ENCODE measurements around the gene AGBL3. TPM values are rescaled to one million over a fixed set of nuclear protein-coding genes. Genes with fewer than 3 reads are reported as not detected.
"Not testable (repeated sequence)": the region's sequence is repeated elsewhere in the genome, so short reads cannot be mapped to it uniquely, and the experiment has no call there.

The AGBL3 gene
- total and polyA plus RNA-seq, 7 donors = 0.23 to 3.1 (median 0.95) TPM

DNA sequence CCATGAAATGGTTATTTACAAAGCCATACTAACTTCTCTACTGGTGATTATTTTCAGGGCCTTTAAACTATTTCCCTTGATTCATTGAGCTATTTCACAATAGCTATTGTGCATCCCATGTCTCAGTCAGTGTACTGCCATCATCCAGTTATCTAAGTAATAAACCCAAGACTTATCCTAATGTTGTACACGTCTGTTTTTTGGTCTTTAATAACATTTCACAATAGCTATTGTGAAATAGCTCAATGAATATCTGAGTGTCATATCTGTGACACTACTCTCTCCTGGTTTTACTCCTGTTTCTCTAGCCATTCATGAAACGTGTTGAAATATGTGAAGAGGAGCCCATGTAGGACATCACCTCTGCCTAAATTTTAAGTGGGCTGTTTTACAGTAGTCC is 125.1 kb downstream of the AGBL3 start:
- Histone ChIP-seq H3K27me3 (no peaks in the 10 kb centered on the region), H3K36me3 (no peaks in the 10 kb centered on the region)
- intact Hi-C loops (cut with DNase I) = no loop called here

DNA sequence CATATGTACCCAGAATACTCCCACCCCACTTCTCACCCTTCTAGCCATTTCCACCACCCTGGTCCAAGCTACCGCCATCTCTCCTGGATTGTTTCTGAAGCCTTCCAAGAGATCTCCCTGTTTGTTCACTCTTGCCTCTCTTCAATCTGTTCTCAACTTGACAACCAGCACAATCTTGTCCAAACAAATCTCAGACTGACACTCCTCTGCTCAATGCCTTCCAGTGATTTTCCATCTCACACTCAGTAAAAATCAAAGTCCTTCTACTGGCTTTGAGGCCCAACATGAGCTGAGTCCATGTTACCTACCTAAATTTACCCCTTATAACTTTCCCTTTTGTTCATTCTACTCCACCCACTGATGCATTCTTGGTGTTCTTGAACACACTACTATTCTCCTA is 128.3 kb downstream of the AGBL3 start:
- H3K4me1 ChIP-seq = no peaks in the 10 kb centered on the region
- no peaks in the 10 kb centered on the region for H3K27me3 ChIP-seq
- no peak for DNase-seq
- intact Hi-C loops (cut with DNase I) = no loop called here
- no peak overlapping the region for H3K4me3 ChIP-seq
- no peaks in the 10 kb centered on the region for H3K36me3 ChIP-seq
- no peak overlapping the region for H3K27ac ChIP-seq
- TF ChIP-seq POLR2AphosphoS5 (IDR thresholded peaks at IDR 0.05) = no peak
- no peak for TF ChIP-seq EP300 (IDR thresholded peaks at IDR 0.05)
- TF ChIP-seq, protein P1, sequence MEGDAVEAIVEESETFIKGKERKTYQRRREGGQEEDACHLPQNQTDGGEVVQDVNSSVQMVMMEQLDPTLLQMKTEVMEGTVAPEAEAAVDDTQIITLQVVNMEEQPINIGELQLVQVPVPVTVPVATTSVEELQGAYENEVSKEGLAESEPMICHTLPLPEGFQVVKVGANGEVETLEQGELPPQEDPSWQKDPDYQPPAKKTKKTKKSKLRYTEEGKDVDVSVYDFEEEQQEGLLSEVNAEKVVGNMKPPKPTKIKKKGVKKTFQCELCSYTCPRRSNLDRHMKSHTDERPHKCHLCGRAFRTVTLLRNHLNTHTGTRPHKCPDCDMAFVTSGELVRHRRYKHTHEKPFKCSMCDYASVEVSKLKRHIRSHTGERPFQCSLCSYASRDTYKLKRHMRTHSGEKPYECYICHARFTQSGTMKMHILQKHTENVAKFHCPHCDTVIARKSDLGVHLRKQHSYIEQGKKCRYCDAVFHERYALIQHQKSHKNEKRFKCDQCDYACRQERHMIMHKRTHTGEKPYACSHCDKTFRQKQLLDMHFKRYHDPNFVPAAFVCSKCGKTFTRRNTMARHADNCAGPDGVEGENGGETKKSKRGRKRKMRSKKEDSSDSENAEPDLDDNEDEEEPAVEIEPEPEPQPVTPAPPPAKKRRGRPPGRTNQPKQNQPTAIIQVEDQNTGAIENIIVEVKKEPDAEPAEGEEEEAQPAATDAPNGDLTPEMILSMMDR (IDR thresholded peaks at IDR 0.05) = no peak
- no peak for TF ChIP-seq POLR2A (IDR thresholded peaks at IDR 0.05)
- no peaks in the 10 kb centered on the region for H3K9me3 ChIP-seq
- 93 to 98% methylated on average over 1 of the region's 1 CpG for WGBS, 2 donors

More for the DNA sequence above, 125.1 kb downstream of the AGBL3 start:
- TF ChIP-seq EP300 (IDR thresholded peaks at IDR 0.05) (no peak), POLR2AphosphoS5 (IDR thresholded peaks at IDR 0.05) (no peak), POLR2A (IDR thresholded peaks at IDR 0.05) (no peak)
- TF ChIP-seq, protein P1 (IDR thresholded peaks at IDR 0.05) = no peak
- Histone ChIP-seq H3K27ac (no peak overlapping the region), H3K9me3 (no peaks in the 10 kb centered on the region), H3K4me3 (no peak overlapping the region), H3K4me1 (no peaks in the 10 kb centered on the region)
- 45 to 71% methylated on average over 2 of the region's 2 CpGs for WGBS, 2 donors
- DNase-seq = no peak

DNA sequence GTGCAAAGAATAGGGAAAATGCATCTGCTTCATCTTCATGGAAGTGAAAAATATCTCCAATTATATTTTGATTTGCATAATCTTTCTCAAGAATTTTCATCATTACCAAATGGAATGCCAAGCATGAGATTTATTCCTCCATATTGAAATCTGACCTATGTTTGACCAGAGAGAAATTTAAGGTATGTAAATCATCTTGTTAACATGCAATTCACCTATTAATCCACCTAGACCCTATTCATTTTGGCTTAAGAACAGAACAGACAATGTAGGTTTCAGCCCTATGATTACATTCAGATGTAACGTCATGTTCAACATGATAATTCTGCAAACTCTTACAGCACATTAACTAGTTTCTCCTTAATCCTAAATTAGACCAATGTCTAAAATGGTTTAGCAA is 130.8 kb downstream of the AGBL3 start:
- intact Hi-C loops (cut with DNase I) = no loop called here
- 95 to 99% methylated on average over 1 of the region's 1 CpG for WGBS, 2 donors
- no peak for DNase-seq
- no peaks in the 10 kb centered on the region for H3K4me1 ChIP-seq
- no peaks in the 10 kb centered on the region for H3K36me3 ChIP-seq
- no peak overlapping the region for H3K4me3 ChIP-seq
- no peaks in the 10 kb centered on the region for H3K27me3 ChIP-seq
- TF ChIP-seq, protein P1 (IDR thresholded peaks at IDR 0.05) = no peak
- TF ChIP-seq POLR2AphosphoS5 (IDR thresholded peaks at IDR 0.05) (no peak), EP300 (IDR thresholded peaks at IDR 0.05) (no peak), POLR2A (IDR thresholded peaks at IDR 0.05) (no peak)
- no peaks in the 10 kb centered on the region for H3K9me3 ChIP-seq
- H3K27ac ChIP-seq = no peak overlapping the region

DNA sequence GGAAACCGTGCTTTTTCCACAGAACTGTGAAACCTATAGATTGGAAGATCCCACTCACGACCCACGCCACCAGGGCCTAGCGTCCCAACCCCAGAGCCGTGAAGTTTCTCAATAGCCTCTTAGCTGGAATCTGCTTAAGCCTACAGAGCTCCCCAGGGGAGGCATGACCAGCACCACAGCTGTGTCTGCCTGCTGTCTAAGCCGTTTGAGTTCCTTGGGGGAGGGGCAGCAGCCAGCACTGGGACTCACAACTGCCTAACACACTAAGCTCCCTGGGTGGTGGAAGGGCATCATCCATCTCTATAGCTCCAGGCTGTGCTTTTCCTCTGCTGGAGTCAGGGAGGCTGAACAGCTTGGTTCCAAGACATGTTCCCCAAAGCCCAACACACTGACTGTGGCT is 135.6 kb downstream of the AGBL3 start:
- WGBS, 2 donors = 83 to 86% methylated on average over 6 of the region's 6 CpGs
- intact Hi-C loops (cut with DNase I) = no loop called here

DNA sequence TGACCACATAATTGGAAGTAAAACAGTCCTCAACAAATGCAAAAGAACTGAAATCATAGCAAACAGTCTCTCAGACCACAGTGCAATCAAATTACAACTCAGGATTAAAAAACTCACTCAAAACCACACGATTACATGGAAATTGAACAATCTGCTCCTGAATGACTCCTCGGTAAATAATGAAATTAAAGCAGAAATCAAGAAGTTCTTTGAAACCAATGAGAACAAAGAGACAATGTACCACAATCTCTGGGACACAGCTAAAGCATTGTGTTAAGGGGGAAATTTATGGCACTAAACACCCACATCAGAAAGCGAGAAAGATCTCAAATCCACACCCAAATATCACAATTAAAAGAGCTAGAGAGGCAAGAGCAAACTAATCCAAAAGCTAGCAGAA is 138.3 kb downstream of the AGBL3 start:
- H3K4me1 ChIP-seq; H3K36me3 ChIP-seq; H3K27me3 ChIP-seq; intact Hi-C loops (cut with DNase I); H3K9me3 ChIP-seq; H3K4me3 ChIP-seq; DNase-seq; H3K27ac ChIP-seq: not testable (repeated sequence)
- WGBS, 2 donors = 83 to 89% methylated on average over 3 of the region's 3 CpGs

More for the DNA sequence above, 135.6 kb downstream of the AGBL3 start:
- H3K9me3 ChIP-seq = no peaks in the 10 kb centered on the region
- TF ChIP-seq POLR2AphosphoS5 (IDR thresholded peaks at IDR 0.05) (no peak), POLR2A (IDR thresholded peaks at IDR 0.05) (no peak), EP300 (IDR thresholded peaks at IDR 0.05) (no peak)
- TF ChIP-seq, protein P1 (IDR thresholded peaks at IDR 0.05) = no peak
- H3K27me3 ChIP-seq = no peaks in the 10 kb centered on the region
- H3K4me1 ChIP-seq = no peaks in the 10 kb centered on the region
- DNase-seq = no peak
- H3K4me3 ChIP-seq = no peak overlapping the region
- no peak overlapping the region for H3K27ac ChIP-seq
- no peaks in the 10 kb centered on the region for H3K36me3 ChIP-seq

All from sigmoid colon (tissue), 7 donors.